ENCODE measurements around the gene YKT6. TPM values are rescaled to one million over a fixed set of nuclear protein-coding genes. Genes with fewer than 3 reads are reported as not detected.
"Not testable (repeated sequence)": the region's sequence is repeated elsewhere in the genome, so short reads cannot be mapped to it uniquely, and the experiment has no call there.

The YKT6 gene
- total RNA-seq, 1 experiment from 2014 or later, result 111 TPM

DNA sequence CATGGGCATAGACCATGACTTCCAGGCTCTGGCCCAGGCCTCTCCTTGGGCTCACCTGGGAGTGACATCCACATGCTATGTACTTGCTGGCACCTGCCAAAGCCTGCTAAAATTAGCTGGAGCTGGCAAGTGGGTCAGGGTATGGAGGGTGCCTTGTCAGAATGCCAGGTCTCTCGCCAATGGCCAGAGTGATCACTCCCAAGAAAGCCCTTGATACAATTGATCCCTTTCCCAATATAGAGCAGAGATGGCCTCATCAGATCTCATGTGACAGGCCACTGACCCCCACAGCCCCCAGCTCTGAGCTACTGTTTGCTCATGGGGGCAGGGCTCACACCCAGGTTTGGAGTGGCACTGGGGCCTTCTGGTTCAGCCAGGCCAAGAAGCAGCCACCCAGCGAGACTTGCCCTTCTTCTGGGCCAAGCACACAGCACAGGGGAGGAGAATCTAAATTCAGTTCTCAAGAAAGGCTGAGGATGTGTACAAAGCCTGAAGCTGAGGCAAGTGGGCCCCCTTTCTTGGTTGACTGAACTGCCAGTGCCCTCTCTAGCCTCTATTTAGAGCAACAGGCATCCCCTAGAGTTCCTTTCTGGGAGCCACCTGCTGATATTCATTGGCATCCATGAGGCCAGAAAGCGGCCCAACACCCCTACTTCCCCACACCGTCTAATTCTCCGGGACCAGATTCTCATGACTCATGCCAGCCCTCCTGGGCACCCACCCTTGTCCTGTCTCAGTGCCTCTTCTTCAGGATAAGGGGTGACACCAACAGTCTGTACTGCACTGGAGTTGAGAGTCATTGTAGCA, 40.8 kb upstream of the YKT6 start:
- DNase-seq (ENCODE audit: low read depth in 1 of 2, low spot score in 2 of 2), result no peak
- H3K4me3 ChIP-seq, result no peak overlapping the region
- no peaks in the 10 kb centered on the region for H3K27me3 ChIP-seq (replicated peaks)
- no peak overlapping the region for H3K27ac ChIP-seq
- H3K9me3 ChIP-seq (replicated peaks), result no peaks in the 10 kb centered on the region
- H3K36me3 ChIP-seq, result no peaks in the 10 kb centered on the region
- peaks cover 16% of the 10 kb centered on the region for H3K4me1 ChIP-seq (replicated peaks)

DNA sequence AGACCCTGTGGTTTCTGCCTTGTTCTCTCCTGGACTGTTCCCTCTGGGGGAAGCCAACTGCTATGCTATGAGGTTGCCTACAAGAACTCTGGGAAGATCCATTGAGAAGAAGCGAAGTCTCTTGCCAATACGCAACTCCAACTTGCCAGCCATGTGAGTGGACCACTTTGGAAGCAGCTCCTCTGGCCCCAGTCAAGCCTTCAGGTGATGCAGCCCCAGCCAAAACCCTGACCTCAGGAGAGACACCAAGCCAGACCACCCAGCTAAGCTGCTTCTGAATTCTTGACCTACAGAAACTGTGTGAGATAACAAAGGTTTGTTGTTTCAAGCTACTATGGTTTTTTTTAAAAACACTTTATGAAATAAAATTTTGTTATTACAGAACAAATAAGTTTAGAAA, 39.4 kb upstream of the YKT6 start:
- Histone ChIP-seq H3K4me3 (no peak overlapping the region), H3K9me3 (replicated peaks) (no peaks in the 10 kb centered on the region), H3K27ac (no peak overlapping the region), H3K36me3 (no peaks in the 10 kb centered on the region), H3K27me3 (replicated peaks) (no peaks in the 10 kb centered on the region), H3K4me1 (replicated peaks) (peaks cover 16% of the 10 kb centered on the region)
- no peak for DNase-seq (ENCODE audit: low read depth in 1 of 2, low spot score in 2 of 2)

DNA sequence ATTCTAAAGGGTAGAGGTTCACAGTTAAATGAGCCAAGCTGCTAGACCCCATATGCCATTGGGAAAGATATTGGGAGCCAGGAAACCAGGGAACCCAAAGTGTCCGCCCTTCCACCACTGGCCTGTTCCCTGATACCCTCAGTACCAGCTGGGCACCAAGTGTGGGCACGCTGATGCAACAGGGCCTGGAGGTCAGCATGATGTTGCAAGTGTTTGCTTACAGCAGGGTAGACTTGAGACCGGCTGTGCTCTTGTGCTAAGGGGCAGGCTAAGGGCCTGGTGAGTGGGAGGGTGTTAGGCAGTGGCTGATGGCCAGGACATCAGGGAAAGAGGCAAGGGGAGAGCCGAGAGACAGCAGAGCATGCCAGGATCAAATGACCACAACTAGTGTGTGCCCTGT, 38.6 kb upstream of the YKT6 start:
- no peaks in the 10 kb centered on the region for H3K9me3 ChIP-seq (replicated peaks)
- no peak for DNase-seq (ENCODE audit: low read depth in 1 of 2, low spot score in 2 of 2)
- no peaks in the 10 kb centered on the region for H3K36me3 ChIP-seq
- no peak overlapping the region for H3K27ac ChIP-seq
- no peaks in the 10 kb centered on the region for H3K27me3 ChIP-seq (replicated peaks)
- no peak overlapping the region for H3K4me3 ChIP-seq
- H3K4me1 ChIP-seq (replicated peaks), result peaks cover 16% of the 10 kb centered on the region

DNA sequence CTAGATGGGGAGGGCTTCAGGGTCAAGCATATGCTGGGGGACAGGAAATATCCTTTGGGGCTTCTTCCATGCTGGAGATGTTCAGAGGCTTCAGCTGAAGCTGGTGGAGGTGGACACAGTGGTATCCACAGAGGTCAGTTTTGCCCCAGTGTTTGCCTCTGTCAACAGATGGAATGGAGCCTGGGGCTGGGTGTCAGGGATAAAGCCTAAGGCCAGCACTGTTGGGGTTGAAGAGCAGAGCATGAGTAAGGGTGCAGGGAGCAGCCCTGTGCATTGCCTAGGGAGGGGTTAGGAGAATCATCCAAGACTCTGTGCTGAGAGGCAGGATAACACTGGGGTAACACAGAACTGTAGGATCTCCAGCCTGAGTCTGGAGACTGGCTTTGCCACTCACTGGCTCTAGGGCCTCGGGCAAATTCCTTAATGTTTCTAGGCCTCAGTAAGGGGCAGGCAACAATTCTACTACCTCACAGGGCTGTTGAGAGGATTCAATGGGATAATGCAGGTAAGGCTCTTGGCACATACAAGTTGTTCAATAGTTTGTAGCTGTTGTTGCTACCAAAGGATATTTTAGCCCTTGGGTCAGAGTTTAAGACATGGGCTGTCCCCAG, 37.9 kb upstream of the YKT6 start:
- peak in 1 of 2 experiments; percentile 8 for DNase-seq (ENCODE audit: low read depth in 1 of 2, low spot score in 2 of 2)
- Histone ChIP-seq H3K9me3 (replicated peaks) (no peaks in the 10 kb centered on the region), H3K27ac (peak overlapping the region; percentile 65), H3K4me1 (replicated peaks) (peaks cover 16% of the 10 kb centered on the region), H3K27me3 (replicated peaks) (no peaks in the 10 kb centered on the region), H3K4me3 (no peak overlapping the region), H3K36me3 (no peaks in the 10 kb centered on the region)

DNA sequence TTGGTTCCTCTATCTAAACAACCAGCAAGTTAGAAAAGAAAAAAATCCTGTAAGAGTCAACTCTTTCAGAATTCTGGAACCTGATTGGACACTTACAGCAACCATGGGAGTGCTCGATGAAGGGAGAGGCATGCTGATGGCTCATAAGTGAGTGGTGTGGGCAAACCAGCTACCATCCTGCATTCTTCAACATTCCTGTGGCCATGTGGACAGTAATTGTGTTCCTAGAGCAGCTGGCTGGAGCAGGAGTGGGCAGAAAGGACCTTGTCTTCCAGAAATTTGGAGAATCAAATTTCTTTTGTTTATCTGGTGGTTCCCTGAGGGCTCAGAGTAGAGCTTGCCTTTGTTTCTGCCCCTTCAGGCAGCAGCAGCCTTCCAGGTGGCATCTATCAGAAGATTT, 37.2 kb upstream of the YKT6 start:
- DNase-seq (ENCODE audit: low read depth in 1 of 2, low spot score in 2 of 2), result peak; percentile 88 to 89
- no peaks in the 10 kb centered on the region for H3K9me3 ChIP-seq (replicated peaks)
- peaks cover 16% of the 10 kb centered on the region for H3K4me1 ChIP-seq (replicated peaks)
- no peak overlapping the region for H3K4me3 ChIP-seq
- peak overlapping the region; percentile 65 for H3K27ac ChIP-seq
- H3K27me3 ChIP-seq (replicated peaks), result no peaks in the 10 kb centered on the region
- H3K36me3 ChIP-seq, result no peaks in the 10 kb centered on the region

DNA sequence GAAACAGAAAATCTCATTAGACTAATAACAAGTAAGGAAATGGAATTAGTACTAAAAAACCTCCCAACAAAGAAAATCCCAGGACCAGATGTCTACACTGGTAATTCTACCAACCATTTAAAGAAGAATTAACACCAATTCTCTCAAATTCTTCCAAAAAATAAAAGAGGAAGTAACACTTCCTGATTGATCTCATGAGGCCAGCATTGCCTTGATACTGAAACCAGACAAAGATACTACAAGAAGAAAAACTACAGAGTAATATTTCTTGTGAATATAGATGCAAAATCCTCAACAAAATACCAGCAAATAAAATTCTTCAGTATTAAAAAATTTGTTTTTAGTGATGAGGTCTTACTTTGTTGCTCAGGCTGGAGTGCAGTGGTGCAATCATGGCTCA, 32.9 kb upstream of the YKT6 start:
- Histone ChIP-seq H3K9me3 (replicated peaks) (no peaks in the 10 kb centered on the region), H3K4me3 (no peak overlapping the region), H3K27ac (no peak overlapping the region), H3K27me3 (replicated peaks) (no peaks in the 10 kb centered on the region; the same call in 1 of the 2 replicates), H3K4me1 (replicated peaks) (peaks cover 12% of the 10 kb centered on the region), H3K36me3 (no peaks in the 10 kb centered on the region)
- DNase-seq (ENCODE audit: low read depth in 1 of 2, low spot score in 2 of 2), result no peak

DNA sequence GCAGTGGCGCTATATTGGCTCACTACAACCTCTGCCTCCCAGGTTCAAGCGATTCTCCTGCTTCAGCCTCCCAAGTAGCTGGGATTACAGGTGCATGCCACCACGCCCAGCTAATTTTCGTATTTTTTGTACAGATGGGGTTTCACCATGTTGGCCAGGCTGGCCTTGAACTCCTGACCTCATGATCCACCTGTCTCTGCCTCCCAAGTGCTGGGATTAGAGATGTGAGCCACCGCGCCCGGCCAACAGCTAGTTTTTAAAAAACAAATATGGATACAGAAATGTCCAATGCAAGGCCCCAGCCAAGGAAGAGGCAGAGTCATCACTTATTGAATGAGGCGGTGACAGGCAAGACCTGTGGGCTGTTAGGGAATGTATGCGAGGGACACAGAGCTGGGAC, 28.9 kb upstream of the YKT6 start:
- not testable (repeated sequence) for H3K27me3 ChIP-seq (replicated peaks); H3K4me1 ChIP-seq (replicated peaks); H3K27ac ChIP-seq; H3K9me3 ChIP-seq (replicated peaks); H3K36me3 ChIP-seq; H3K4me3 ChIP-seq; DNase-seq (ENCODE audit: low read depth in 1 of 2, low spot score in 2 of 2)

DNA sequence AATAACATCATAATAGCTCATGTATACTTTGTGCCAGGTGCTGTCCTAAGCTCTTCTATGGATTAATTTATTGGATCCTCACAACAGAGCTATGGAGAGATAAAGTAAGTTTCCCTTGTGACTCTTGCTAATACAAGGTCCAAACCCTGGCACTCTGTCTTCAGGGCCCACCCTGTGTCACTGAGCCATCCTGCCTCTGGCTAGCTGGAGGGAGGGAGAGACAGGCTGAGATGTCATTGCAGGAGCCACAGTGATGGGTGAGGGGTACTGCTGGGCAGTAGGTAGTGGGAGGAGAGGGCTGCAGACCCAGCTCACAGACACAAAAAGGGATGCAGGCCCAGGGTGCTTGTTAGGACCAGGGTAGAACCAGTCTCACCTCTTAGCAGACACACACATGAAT, 28.4 kb upstream of the YKT6 start:
- H3K27ac ChIP-seq, result no peak overlapping the region
- H3K4me1 ChIP-seq (replicated peaks), result peaks cover 4% of the 10 kb centered on the region
- no peaks in the 10 kb centered on the region; the same call in 1 of the 2 replicates for H3K27me3 ChIP-seq (replicated peaks)
- H3K4me3 ChIP-seq, result no peak overlapping the region
- no peaks in the 10 kb centered on the region for H3K36me3 ChIP-seq
- H3K9me3 ChIP-seq (replicated peaks), result no peaks in the 10 kb centered on the region
- peak in 1 of 2 experiments; percentile 13 for DNase-seq (ENCODE audit: low read depth in 1 of 2, low spot score in 2 of 2)

DNA sequence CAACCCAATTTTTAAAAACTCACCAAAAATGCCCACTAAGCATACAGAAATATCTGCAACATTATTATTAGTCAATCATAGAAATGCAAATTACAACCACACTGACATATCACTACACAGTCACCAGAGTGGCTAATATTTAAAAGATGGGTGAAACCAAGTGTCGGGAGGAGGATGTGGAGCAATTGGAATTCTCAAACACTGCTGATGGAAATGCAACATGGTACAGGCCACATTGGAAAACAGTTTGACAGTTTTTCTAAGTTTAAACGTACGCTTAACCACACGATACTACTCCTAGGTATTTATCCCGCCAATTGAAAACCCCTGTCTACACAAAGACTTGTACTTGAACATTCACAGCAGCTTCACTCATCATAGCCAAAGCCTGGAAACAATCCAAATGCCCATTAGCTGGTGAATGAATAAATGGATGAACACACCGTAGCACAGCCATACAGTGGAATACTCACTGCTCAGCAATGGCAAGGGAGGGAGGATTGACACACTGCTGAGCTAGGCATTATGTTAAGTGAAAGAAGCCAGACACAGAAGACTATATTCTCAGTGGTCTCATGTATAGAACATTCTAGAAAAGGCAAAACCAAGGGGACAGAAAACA, 27.9 kb upstream of the YKT6 start:
- H3K4me1 ChIP-seq (replicated peaks), result peaks cover 9% of the 10 kb centered on the region

DNA sequence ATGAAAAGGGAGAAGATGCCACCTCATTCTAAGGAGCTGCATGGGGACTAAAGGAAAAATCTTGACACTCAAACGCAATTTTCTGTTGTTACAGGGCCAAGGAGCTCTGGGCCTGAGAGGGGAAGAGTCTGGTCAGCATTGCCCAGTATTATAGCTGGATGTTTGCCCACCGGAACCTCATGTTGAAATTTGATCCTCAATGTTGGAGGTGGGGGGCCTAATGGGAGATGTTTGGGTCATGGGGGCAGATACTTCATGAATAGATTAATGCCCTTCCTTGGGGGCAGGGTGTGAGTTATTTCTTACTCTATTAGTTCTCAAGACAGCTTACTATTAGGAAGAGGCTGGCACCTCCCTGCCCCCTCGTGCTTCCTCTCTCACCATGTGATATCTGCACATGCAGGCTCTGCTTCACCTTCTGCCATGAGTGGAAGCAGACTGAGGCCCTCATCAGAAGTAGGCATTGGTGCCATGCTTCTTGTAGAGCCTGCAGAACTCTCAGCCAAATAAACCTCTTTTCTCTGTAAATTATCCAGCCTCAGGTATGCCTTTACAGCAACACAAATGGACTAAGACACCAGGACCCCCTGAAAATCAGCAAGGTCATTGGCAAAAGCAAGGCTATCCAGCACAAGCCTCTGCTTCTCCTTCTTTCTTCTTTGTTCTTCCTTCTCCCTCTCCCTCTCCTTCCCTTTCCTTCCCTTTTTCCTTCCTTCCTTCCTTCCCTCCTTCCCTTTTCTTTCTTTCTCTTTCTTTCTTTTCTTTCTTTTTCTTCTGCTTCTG, 26.7 kb upstream of the YKT6 start:
- peaks cover 12% of the 10 kb centered on the region for H3K4me1 ChIP-seq (replicated peaks)
- H3K27me3 ChIP-seq (replicated peaks), result no peaks in the 10 kb centered on the region; the same call in 1 of the 2 replicates

More for the DNA sequence above, 27.9 kb upstream of the YKT6 start:
- no peak overlapping the region for H3K4me3 ChIP-seq
- no peaks in the 10 kb centered on the region for H3K36me3 ChIP-seq
- H3K27me3 ChIP-seq (replicated peaks), result no peaks in the 10 kb centered on the region; the same call in 1 of the 2 replicates
- no peaks in the 10 kb centered on the region for H3K9me3 ChIP-seq (replicated peaks)
- no peak overlapping the region for H3K27ac ChIP-seq
- DNase-seq (ENCODE audit: low read depth in 1 of 2, low spot score in 2 of 2), result peak in 1 of 2 experiments; percentile 3

DNA sequence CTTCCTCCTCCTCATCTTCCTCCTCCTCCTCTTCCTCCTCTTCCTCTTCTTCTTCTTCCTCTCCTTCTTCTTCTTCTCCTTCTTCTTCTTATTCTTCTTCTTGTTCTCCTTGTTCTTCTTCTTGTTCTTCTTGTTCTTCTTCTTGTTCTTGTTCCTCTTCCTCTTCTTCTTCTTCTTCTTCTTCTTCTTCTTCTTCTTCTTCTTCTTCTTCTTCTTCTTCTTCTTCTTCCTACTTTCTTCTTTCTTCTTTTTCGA, 26.2 kb upstream of the YKT6 start:
- DNase-seq (ENCODE audit: low read depth in 1 of 2, low spot score in 2 of 2); H3K4me3 ChIP-seq; H3K27ac ChIP-seq; H3K27me3 ChIP-seq (replicated peaks); H3K36me3 ChIP-seq; H3K9me3 ChIP-seq (replicated peaks): not testable (repeated sequence)
- peaks cover 12% of the 10 kb centered on the region for H3K4me1 ChIP-seq (replicated peaks)

More for the DNA sequence above, 26.7 kb upstream of the YKT6 start:
- H3K9me3 ChIP-seq (replicated peaks), result no peaks in the 10 kb centered on the region
- no peaks in the 10 kb centered on the region for H3K36me3 ChIP-seq
- peak in 1 of 2 experiments; percentile 26 for DNase-seq (ENCODE audit: low read depth in 1 of 2, low spot score in 2 of 2)
- H3K27ac ChIP-seq, result no peak overlapping the region
- H3K4me3 ChIP-seq, result no peak overlapping the region

DNA sequence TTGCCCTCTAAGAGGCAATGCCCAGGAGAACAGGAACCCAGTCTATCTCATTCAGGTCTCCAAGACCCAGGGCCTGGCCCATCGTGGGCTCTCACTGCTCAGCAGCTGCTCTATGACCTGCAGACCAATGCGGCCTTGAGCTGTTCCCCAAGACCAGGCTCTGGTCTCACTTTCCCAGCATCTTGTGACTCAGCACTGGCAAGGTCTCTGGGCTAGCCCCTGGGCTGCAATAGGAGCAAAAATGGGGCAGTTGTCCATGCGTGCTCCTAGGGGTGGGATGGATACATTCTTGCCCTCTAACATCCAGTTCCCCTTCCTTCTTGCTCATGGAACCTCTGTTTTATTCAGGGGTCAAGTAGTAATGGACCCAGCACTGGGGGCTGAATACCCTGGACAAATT, 25.0 kb upstream of the YKT6 start:
- H3K27ac ChIP-seq, result no peak overlapping the region
- no peaks in the 10 kb centered on the region; the same call in 1 of the 2 replicates for H3K27me3 ChIP-seq (replicated peaks)
- no peaks in the 10 kb centered on the region for H3K9me3 ChIP-seq (replicated peaks)
- H3K4me1 ChIP-seq (replicated peaks), result peaks cover 12% of the 10 kb centered on the region
- H3K36me3 ChIP-seq, result no peaks in the 10 kb centered on the region
- H3K4me3 ChIP-seq, result no peak overlapping the region
- DNase-seq (ENCODE audit: low read depth in 1 of 2, low spot score in 2 of 2), result peak in 1 of 2 experiments; percentile 27

DNA sequence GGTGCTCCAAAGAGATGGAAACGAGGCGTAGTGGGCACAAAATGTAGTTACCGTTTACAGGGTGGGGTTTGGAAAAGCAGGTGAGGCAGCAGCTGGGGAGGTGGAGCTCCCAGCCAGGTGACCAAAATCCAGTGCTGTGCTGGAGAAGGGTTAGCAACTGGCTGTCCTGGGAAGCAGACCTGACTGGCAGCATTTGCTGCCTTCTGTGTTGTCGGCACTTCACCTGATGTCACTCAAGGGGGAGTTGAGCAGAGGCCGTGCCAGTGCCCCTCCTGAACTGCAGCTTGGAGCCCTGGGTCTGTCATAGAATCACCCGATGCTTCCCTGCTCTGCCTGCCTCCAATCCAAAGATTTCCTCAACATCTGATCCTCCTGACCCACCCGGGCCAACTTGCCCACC, 24.3 kb upstream of the YKT6 start:
- Histone ChIP-seq H3K27ac (no peak overlapping the region), H3K36me3 (no peaks in the 10 kb centered on the region), H3K9me3 (replicated peaks) (peaks cover 2% of the 10 kb centered on the region; the same call in 1 of the 2 replicates), H3K4me3 (no peak overlapping the region), H3K4me1 (replicated peaks) (peaks cover 12% of the 10 kb centered on the region), H3K27me3 (replicated peaks) (no peaks in the 10 kb centered on the region; the same call in 1 of the 2 replicates)
- peak in 1 of 2 experiments; percentile 31 for DNase-seq (ENCODE audit: low read depth in 1 of 2, low spot score in 2 of 2)

All from SJSA1 (cell line).